Lung (tissue), 12 donors: ENCODE measurements around the gene ZNRD2. TPM values are rescaled to one million over a fixed set of nuclear protein-coding genes. Genes with fewer than 3 reads are reported as not detected.

Experiments used
- ATAC-seq: fragments of 200-7000 bp; cut with Tn5 transposase; one replicate; pipeline ENCODE4 v1.9.1; 2020; ENCODE audit warnings: moderate number of reproducible peaks; ENCODE audit not compliant: insufficient read depth, low FRiP score
- DNase-seq, 3 donors: peaks; one replicate each; pipeline ENCODE4 v3.0.0-alpha.2; 2013 to 2017
- H3K27ac ChIP-seq, 2 donors: one replicate each; pipeline ENCODE4 v1.5.1; 2013; ENCODE audit warnings: mild to moderate bottlenecking in 2 of 2, moderate library complexity in 2 of 2, control low read depth in 1 of 2, inconsistent platforms in 1 of 2, low read depth in 1 of 2, low read length in 1 of 2
- H3K27me3 ChIP-seq, 3 donors: one replicate each; pipeline ENCODE4 v1.5.1; 2013; ENCODE audit warnings: low read length in 2 of 3; ENCODE audit not compliant: control insufficient read depth in 3 of 3, insufficient read depth in 3 of 3
- H3K36me3 ChIP-seq, 4 donors: one replicate each; pipeline ENCODE4 v1.5.1; 2013; ENCODE audit warnings: low read length in 4 of 4, mild to moderate bottlenecking in 1 of 4, moderate library complexity in 1 of 4; ENCODE audit not compliant: control insufficient read depth in 4 of 4, insufficient read depth in 4 of 4
- H3K4me1 ChIP-seq, 5 donors: one replicate each; pipeline ENCODE4 v1.5.1; 2013; ENCODE audit warnings: low read length in 5 of 5, mild to moderate bottlenecking in 2 of 5, moderate library complexity in 1 of 5; ENCODE audit not compliant: control insufficient read depth in 5 of 5, insufficient read depth in 5 of 5
- H3K4me3 ChIP-seq: one replicate; pipeline ENCODE4 v1.5.1; 2013; ENCODE audit warnings: mild to moderate bottlenecking, control low read depth, moderate library complexity
- H3K9ac ChIP-seq, 2 donors: one replicate each; pipeline ENCODE4 v1.5.1; 2013; ENCODE audit warnings: low read length in 2 of 2, control low read depth in 1 of 2; ENCODE audit not compliant: insufficient read depth in 1 of 2
- H3K9me3 ChIP-seq, 4 donors: one replicate each; pipeline ENCODE4 v1.5.1; 2013; ENCODE audit warnings: low read length in 3 of 4, mild to moderate bottlenecking in 1 of 4, moderate library complexity in 1 of 4; ENCODE audit not compliant: control insufficient read depth in 4 of 4, insufficient read depth in 3 of 4
- WGBS, 2 donors: extraction: QIAGEN DNeasy Blood & Tissue Kit; methylation state at CpG; one replicate each; pipeline ENCODE4 v1.1.7; 2013; 5-methylcytosine and 5-hydroxymethylcytosine counted together
- polyA plus RNA-seq, 2 donors: library from polyadenylated mRNA; stranded (reverse); fragments of 200-250 nt; gene quantifications; one replicate each; pipeline ENCODE4 v1.2.1, GENCODE V29; 2013
- total RNA-seq, 2 donors: library from RNA; depleted of rRNA in 1 of 2; stranded (reverse); fragments of >200 nt in 1 of 2; gene quantifications; one replicate each; pipeline ENCODE4 v1.2.1, GENCODE V29; 2014 to 2021
- TF ChIP-seq, protein P1 (sequence below): IDR thresholded peaks from 2 replicates; pipeline ENCODE4 v1.5.1; 2012; ENCODE audit warnings: mild to moderate bottlenecking; ENCODE audit errors: control extremely low read depth, extremely low read depth
- donor health status: control.
- donor health status: control.
- donor health status: Bipolar disorder and iron deficiency.
- donor health status: healthy.
- donor health status: DM: yes; HTN: yes; CAD: no.

Gene ZNRD2
- total and polyA plus RNA-seq, 4 donors: 22.0 to 81.5 (median 50.8) TPM

DNA sequence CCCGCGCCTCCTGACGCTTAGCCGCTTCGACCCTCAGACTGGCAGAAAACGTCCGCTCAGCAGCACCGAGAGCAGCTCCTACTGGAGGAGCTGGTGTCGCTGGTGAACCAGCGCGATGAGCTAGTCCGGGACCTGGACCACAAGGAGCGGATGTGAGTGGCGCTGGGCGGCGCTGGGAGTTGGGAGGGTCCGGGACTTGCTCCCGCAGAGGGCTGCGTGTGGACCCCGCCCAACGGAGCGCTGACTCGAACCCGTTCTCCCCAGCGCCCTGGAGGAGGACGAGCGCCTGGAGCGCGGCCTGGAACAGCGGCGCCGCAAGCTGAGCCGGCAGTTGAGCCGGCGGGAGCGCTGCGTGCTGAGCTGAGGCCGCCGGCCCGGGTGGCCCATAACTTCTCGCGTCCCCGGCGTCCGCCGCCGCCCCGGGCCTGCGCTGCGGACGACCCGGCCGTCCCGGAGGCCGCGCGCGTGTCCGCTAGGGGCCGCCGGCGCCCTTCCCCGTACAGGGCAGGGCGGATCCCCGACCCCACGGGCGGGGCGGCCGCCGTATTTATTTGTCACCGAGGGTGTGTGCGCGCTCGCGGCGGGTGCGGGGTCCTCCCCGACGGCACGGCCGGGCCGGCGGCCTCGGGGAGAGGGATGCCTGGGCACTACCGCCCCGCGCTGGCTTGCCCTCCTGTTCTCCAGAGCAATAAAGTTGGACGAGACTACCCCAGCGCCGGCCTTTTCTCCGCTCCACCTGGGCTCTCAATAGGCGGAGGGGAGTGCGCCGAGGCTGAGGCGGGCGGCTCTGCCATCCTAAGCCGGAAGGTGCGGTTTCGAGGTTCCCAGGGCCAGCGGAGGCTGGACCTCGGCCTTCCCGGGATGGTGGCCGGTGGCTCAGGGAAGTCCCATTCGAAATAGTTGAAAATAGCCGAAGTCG is 21.9 kb downstream of the ZNRD2 start:
- DNase-seq: peak; percentile 65 to 73 (median 70)
- Histone ChIP-seq H3K27me3 (no peaks in the 10 kb centered on the region), H3K9me3 (no peaks in the 10 kb centered on the region), H3K36me3 (peaks cover 0 to 18% (median 6%) of the 10 kb centered on the region in 4 donors), H3K4me3 (no peak overlapping the region), H3K4me1 (peaks cover 0 to 11% (median 0%) of the 10 kb centered on the region in 5 donors), H3K27ac (peak overlapping the region; percentile 48 to 55), H3K9ac (no peak overlapping the region)
- 55 to 66% methylated on average over 94 to 106 of the region's 106 CpGs for WGBS, 2 donors
- ATAC-seq: no peak
- TF ChIP-seq, protein P1, sequence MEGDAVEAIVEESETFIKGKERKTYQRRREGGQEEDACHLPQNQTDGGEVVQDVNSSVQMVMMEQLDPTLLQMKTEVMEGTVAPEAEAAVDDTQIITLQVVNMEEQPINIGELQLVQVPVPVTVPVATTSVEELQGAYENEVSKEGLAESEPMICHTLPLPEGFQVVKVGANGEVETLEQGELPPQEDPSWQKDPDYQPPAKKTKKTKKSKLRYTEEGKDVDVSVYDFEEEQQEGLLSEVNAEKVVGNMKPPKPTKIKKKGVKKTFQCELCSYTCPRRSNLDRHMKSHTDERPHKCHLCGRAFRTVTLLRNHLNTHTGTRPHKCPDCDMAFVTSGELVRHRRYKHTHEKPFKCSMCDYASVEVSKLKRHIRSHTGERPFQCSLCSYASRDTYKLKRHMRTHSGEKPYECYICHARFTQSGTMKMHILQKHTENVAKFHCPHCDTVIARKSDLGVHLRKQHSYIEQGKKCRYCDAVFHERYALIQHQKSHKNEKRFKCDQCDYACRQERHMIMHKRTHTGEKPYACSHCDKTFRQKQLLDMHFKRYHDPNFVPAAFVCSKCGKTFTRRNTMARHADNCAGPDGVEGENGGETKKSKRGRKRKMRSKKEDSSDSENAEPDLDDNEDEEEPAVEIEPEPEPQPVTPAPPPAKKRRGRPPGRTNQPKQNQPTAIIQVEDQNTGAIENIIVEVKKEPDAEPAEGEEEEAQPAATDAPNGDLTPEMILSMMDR: no peak

DNA sequence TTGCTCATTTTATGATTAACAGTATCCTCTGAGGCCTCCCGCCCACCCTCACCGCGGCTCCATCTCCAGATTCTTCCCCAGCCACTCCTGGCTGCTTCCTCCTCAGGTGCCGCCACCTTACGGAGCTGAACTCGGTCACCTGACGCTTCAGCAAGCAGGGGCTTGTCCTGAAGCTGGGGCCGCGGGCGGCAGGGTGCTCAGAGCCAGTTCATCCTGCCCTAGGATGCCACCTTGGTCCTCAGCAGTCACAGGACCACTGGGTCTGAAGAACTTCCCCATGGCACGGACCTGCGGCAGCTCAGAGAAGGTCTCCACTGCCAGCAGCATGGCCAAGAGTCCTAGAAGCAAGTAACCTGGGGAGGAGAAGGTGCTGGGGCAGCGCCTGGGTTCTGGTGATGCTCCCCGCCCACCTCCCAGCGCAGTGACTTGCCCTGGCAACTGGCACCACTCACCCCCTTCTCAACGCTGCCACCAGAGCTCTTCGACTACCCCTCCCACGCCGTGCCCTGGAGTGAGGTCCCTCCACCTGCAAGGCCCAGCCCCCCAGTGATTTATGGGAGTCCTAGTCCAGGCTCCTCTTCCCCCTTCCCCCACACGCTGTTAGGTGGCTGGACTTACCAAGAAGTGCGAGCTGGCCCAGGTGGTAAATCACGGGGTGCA is 22.7 kb downstream of the ZNRD2 start:
- WGBS, 2 donors: 87 to 89% methylated on average over 22 of the region's 22 CpGs

DNA sequence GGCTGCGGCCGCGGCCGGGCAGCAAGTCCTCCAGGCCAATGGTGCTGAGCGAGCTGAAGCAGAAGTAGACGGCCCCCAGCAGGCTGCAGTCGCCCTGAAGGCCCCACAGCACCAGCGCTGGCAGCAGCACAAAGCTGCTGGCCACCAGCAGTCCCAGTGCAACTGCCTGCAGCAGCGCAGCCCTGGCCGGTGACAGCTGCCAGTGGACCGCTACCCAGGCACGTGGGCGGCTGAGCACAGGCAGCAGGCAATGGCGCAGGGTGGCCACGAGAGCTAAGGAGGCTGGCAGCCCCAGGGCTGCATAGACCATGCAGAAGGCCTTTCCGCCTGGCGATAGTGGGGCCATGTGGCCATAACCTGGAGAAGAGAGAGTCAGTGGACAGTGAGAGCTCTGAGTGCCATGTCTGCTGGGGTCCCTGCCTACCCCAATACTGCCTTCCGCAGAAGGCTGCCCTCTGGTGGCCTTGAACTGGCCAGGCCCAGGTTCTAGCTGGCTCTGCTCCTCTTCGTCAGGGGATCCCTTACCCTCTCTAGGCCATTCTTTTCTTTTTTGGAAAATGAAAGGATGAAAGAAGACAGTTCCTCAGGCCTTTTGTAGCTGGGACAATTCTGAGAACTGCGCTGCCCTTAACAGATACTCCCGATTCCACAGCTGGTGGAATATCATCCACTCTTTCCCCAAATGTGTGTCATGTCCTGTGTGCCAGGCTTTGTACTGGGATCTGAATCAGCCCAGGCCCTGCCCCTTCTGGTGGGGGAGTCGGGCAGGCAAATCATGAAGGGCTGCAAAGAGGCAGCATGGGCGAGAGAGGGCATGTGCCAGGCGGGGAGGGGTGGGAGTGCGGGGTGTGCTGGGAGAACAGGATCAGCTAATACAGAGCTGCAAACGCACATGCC is 23.5 kb downstream of the ZNRD2 start:
- DNase-seq (no peak), ATAC-seq (no peak)
- WGBS, 2 donors: 84 to 87% methylated on average over 26 of the region's 26 CpGs
- no peak overlapping the region for H3K9ac ChIP-seq
- H3K4me3 ChIP-seq: no peak overlapping the region
- TF ChIP-seq, protein P1: peak; percentile 22
- H3K27me3 ChIP-seq: no peaks in the 10 kb centered on the region
- peaks cover 0 to 11% (median 0%) of the 10 kb centered on the region in 5 donors for H3K4me1 ChIP-seq
- H3K9me3 ChIP-seq: no peaks in the 10 kb centered on the region
- H3K27ac ChIP-seq: no peak overlapping the region
- H3K36me3 ChIP-seq: peaks cover 3 to 29% (median 11%) of the 10 kb centered on the region in 4 donors

More for the DNA sequence above, 22.7 kb downstream of the ZNRD2 start:
- Histone ChIP-seq H3K4me1 (peaks cover 0 to 11% (median 0%) of the 10 kb centered on the region in 5 donors), H3K9ac (no peak overlapping the region), H3K36me3 (peaks cover 2 to 21% (median 7%) of the 10 kb centered on the region in 4 donors), H3K4me3 (no peak overlapping the region), H3K27ac (no peak overlapping the region), H3K27me3 (no peaks in the 10 kb centered on the region), H3K9me3 (no peaks in the 10 kb centered on the region)
- TF ChIP-seq, protein P1: no peak
- DNase-seq (no peak), ATAC-seq (no peak)
